NCI-H510A (cell line): ENCODE data around the gene PALD1.
"Not testable (repeated sequence)": the region's sequence is repeated elsewhere in the genome, so short reads cannot be mapped to it uniquely, and the experiment has no call there.

Source experiments
- DNase-seq: peaks from one replicate; lab custom pipeline; 2025; lab: John Stamatoyannopoulos, UW

Gene PALD1

DNA sequence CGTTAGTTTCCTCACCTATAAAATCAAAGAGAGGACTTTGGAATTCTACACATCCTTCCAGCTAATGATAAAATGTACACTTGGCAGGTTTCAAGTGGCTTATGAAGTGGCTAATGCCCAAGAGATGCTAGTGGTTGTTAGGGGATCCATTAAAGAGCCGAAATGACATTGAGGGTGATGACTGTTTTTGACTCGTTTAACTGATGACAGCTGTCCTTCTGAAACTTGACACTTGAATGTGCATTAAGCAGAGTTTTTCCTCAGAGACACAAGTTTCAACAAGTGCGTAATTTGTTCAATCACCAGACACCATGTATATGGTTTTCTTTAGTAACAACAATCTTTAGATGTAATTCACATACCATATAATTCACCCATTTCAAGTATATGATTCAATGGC lies 125.5 kb downstream of the PALD1 start:
- DNase-seq = no peak

DNA sequence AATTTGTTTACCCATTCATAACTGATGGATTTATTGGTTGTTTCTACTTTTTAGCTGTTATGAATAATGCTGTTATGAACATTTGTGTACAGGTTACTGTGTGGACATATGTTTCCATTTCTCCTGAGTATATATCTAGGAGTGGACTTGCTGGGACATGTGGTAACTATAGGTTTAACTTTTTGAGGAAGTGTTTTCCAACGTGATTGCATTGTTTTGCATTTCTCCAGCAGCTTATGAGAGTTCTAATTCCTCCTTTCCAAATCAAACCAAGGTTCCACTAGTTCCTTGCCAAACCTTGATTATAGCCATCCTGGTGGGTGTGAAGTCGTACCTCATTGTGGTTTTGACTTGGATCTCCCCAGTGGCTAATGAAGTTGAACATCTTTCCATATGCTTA lies 126.6 kb downstream of the PALD1 start:
- DNase-seq = no peak

DNA sequence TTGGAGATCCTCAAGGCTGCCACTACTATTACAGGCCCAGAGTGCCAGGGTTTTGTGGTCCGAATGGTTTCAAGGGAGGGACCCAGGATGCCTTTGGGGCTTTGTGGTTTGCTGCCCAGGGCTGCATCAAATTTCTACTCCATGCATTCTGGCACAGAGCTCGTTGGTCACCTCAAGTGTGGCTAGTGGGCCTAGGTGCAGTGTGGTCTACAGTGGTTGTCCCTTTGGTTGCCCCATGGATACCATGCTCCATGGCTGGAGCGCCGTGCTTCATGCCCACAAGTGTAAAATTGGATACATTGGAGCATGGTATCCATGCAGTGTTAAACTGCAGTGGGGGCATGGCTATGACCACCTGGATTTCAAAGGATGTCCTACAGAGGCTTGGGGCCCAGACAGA lies 129.4 kb downstream of the PALD1 start:
- no peak for DNase-seq

DNA sequence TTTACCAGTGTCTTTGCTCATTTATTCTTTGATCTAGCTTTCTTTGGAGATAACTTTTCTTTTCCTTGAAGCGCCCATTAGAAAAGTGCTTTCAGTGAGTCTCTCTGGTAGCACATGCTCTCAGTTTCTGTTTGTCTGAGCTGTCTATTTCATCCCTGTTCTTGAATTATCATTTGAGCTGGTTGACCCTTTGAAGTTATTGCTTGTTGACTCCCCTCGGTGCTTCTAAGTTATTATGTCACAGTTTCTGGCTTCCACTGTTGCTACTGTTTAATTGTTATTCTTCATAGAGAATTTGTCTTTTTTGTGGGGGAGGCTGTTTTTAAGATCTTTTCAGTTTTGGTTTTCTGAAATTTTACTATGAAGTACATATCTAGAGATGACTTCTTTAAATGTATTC lies 135.4 kb downstream of the PALD1 start:
- no peak for DNase-seq

DNA sequence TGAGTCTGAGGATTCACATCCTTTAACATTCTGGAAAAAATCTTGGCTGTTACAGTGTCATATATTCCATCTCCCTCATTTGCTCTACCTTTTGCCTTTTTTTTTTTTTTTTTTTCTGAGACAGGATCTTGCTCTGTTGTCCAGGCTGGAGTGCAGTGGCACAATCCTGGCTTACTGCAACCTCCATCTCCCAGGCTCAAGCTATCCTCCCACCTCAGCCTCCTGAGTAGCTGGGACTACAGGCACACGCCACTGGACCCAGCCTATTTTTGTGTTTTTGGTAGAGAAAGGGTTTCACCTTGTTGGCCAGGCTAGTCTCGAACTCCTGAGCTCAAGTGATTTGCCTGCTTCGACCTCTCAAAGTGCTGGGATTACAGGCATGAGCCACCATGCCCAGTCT lies 135.8 kb downstream of the PALD1 start:
- not testable (repeated sequence) for DNase-seq

DNA sequence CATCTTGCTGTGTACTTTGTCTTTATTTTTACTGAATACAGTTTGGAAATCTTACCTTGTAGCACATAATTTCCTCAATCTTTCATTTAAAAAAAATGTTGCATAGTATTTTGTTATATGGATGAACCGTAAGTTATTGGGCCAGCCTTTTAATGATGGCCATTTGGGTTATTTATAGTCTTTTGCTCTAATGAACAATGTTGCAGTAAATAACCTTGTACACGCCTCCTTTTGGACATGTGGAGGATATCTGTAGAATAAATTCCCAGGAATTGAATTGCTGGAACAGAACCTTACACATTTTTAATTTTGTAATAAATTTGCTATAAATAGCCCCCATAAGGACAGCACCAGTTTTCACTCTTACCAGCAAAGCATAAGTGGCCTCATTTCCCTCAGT lies 136.6 kb downstream of the PALD1 start:
- DNase-seq = no peak

DNA sequence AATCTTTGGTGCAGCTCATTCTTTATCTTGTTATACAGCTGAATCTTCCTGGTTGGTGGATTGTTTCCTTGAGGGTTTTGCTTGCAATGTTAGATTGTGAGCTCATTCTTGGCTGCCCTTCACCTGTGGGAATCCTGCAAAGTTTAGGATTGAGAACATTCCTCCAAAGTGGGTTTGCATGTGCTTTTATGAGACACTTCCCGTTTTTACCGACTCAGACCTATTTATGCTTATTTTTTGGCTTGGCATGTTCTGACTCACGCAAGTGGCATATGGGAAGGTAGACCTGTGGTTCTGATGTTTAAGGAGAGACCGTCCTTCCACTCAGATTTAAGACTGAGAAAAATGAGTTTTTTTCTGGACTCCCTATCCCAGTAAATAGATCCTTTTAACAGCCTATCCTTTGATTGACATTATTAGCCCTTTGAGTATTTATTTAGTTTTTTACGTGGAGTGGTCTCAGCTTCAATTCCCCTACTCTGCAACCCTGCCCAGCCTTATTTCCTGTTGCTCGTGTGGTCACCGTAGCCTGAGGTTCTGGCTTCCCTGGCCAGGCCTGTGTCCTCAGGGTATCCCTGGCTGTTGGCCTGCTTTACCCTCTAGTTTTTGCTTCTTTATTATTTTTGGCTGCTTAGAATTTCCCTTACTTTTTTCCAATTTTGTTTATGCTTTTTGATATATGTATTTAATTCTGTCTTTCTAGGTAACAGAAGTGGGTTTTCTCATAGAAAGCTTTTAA lies 137.4 kb downstream of the PALD1 start:
- no peak for DNase-seq

DNA sequence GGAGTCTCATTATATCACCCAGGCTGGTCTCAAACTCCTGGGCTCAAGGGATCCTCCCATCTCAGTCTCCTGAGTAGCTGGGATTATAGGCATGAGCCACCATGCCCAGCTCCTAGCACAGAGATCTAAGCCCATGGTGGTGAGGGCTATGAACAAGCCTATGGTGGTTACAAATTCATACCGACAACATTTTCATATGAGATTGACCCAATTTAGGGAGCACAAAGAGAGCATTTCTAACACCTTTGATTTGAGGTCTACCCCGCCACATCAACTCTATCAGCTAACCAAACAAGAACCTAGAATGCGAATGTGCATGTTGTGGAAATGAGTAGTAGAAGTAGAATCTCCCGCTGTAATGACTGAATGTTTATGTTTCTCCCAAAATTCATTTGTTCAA lies 138.2 kb downstream of the PALD1 start:
- DNase-seq = no peak
